ENCODE results near the gene TPGS1. TPM values are rescaled to one million over a fixed set of nuclear protein-coding genes. Genes with fewer than 3 reads are reported as not detected.

TPGS1 gene
- total and polyA plus RNA-seq, 10 donors, result 9.8 to 24.4 (median 19.5) TPM

- Histone ChIP-seq H3K4me3 (no peak overlapping the region), H3K36me3 (peaks cover 0 to 10% (median 0%) of the 10 kb centered on the region in 6 donors), H3K27me3 (replicated peaks in 1 of 7) (no peaks in the 10 kb centered on the region), H3K9me3 (no peaks in the 10 kb centered on the region), H3K4me1 (peaks cover 4 to 48% (median 29%) of the 10 kb centered on the region in 6 donors), H3K27ac (peak overlapping the region in 1 of 8 donors; percentile 7)
- TF ChIP-seq POLR2A (IDR thresholded peaks at IDR 0.05) (no peak), POLR2AphosphoS5 (IDR thresholded peaks at IDR 0.05) (no peak)
- TF ChIP-seq, protein P1, sequence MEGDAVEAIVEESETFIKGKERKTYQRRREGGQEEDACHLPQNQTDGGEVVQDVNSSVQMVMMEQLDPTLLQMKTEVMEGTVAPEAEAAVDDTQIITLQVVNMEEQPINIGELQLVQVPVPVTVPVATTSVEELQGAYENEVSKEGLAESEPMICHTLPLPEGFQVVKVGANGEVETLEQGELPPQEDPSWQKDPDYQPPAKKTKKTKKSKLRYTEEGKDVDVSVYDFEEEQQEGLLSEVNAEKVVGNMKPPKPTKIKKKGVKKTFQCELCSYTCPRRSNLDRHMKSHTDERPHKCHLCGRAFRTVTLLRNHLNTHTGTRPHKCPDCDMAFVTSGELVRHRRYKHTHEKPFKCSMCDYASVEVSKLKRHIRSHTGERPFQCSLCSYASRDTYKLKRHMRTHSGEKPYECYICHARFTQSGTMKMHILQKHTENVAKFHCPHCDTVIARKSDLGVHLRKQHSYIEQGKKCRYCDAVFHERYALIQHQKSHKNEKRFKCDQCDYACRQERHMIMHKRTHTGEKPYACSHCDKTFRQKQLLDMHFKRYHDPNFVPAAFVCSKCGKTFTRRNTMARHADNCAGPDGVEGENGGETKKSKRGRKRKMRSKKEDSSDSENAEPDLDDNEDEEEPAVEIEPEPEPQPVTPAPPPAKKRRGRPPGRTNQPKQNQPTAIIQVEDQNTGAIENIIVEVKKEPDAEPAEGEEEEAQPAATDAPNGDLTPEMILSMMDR (IDR thresholded peaks at IDR 0.05 in 8 of 11, conservative IDR thresholded peaks at IDR 0.05 in 3 of 11), result no peak
- intact Hi-C loops (cut with DNase I; ENCODE audit: low total_unique reads), result no loop called here
- no peak for DNase-seq
- WGBS, 5 donors, result 85 to 93% (median 88%) methylated on average over 10 of the region's 10 CpGs
Observed at GRCh38 chr19:513368-514165, 6.3 kb downstream of the TPGS1 start.

DNA sequence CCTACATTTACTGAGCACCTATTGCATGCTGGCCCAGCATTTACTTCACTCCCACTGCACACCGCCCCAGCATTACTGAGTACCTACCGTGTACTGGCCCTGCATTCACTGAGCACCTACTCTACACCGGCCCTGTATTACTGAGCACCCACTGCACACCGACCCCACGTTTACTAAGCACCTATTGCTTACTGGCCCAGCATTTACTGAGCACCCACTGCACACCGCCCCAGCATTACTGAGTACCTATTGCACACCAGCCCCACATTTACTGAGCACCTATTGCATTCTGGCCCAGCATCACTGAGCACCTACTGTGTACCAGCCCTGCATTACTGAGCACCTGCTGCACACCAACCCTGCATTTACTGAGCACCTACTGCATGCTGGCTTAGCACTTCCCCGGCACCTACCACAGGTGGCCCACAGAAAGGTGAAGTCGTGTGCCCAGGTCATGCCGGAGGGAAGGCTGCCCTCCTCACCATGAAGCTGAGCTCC is 6.9 kb downstream of the TPGS1 start:
- Histone ChIP-seq H3K27me3 (replicated peaks in 1 of 7) (peaks cover 0 to 6% (median 0%) of the 10 kb centered on the region in 7 donors), H3K4me3 (no peak overlapping the region), H3K27ac (no peak overlapping the region), H3K36me3 (peaks cover 0 to 7% (median 0%) of the 10 kb centered on the region in 6 donors), H3K4me1 (peaks cover 4 to 45% (median 26%) of the 10 kb centered on the region in 6 donors), H3K9me3 (no peaks in the 10 kb centered on the region)
- WGBS, 5 donors, result 91 to 97% (median 95%) methylated on average over 9 of the region's 9 CpGs
- TF ChIP-seq POLR2AphosphoS5 (IDR thresholded peaks at IDR 0.05), result no peak
- intact Hi-C loops (cut with DNase I; ENCODE audit: low total_unique reads), result no loop called here
- DNase-seq, result no peak

- peaks cover 0 to 3% (median 0%) of the 10 kb centered on the region in 8 donors for H3K9me3 ChIP-seq
- peaks cover 0 to 12% (median 5%) of the 10 kb centered on the region in 6 donors for H3K4me1 ChIP-seq
- H3K4me3 ChIP-seq, result no peak overlapping the region
- intact Hi-C loops (cut with DNase I; ENCODE audit: low total_unique reads), result no loop called here
- DNase-seq, result no peak
- peaks cover 0 to 10% (median 0%) of the 10 kb centered on the region in 6 donors for H3K36me3 ChIP-seq
- no peak for TF ChIP-seq POLR2AphosphoS5 (IDR thresholded peaks at IDR 0.05)
- TF ChIP-seq, protein P1 (IDR thresholded peaks at IDR 0.05 in 8 of 11, conservative IDR thresholded peaks at IDR 0.05 in 3 of 11), result no peak
- TF ChIP-seq POLR2A (IDR thresholded peaks at IDR 0.05), result no peak
- H3K27me3 ChIP-seq (replicated peaks in 1 of 7), result peaks cover 0 to 11% (median 0%) of the 10 kb centered on the region in 7 donors
- H3K27ac ChIP-seq, result no peak overlapping the region
- WGBS, 5 donors, result 58 to 76% (median 67%) methylated on average over 7 to 10 of the region's 10 CpGs
Observed at GRCh38 chr19:517721-518597, 10.7 kb downstream of the TPGS1 start.

DNA sequence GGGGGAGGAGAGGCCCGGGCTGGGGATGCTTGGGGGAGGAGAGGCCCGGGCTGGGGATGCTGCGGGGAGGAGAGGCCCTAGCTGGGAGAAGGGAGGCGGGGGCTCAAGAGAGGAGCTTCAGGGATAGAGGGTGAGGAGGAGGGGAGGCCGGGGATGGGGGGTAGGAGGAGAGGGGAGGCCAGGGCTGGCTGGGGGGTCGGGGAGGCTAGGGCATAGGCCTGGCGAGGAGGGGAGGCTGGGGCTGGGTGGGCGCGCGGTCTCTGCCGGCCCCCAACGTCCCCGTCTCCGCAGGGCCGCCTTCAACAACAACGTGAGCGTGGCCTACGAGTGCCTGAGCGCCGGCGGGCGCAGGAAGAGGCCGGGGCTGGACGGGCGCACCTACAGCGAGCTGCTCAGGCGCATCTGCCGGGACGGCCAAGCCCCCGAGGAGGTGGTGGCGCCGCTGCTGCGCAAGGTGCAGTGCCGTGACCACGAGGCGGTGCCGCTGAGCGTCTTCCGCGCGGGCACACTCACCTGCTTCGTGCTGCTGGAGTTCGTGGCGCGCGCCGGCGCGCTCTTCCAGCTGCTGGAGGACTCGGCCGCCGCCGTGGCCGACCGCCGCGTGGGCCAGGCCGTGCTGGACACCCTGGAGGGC is 11.4 kb downstream of the TPGS1 start:
- no peak overlapping the region for H3K27ac ChIP-seq
- peak; percentile 85 for DNase-seq

More for the DNA sequence above, 11.4 kb downstream of the TPGS1 start:
- Histone ChIP-seq H3K9me3 (peaks cover 0 to 3% (median 0%) of the 10 kb centered on the region in 8 donors), H3K4me3 (no peak overlapping the region), H3K27me3 (replicated peaks in 1 of 7) (peaks cover 0 to 11% (median 0%) of the 10 kb centered on the region in 7 donors), H3K4me1 (peaks cover 0 to 12% (median 4%) of the 10 kb centered on the region in 6 donors), H3K36me3 (peaks cover 0 to 10% (median 0%) of the 10 kb centered on the region in 6 donors)
- intact Hi-C loops (cut with DNase I; ENCODE audit: low total_unique reads), result no loop called here
- no peak for TF ChIP-seq POLR2A (IDR thresholded peaks at IDR 0.05)
- TF ChIP-seq POLR2AphosphoS5 (IDR thresholded peaks at IDR 0.05), result peak; percentile 46 to 66 (median 59)
- TF ChIP-seq, protein P1 (IDR thresholded peaks at IDR 0.05 in 8 of 11, conservative IDR thresholded peaks at IDR 0.05 in 3 of 11), result peak in 1 of 11 experiments; percentile 18
- WGBS, 5 donors, result 21 to 47% (median 26%) methylated on average over 39 to 58 of the region's 58 CpGs
